SK-N-SH (cell line): ENCODE measurements around the gene NUP58. TPM values are rescaled to one million over a fixed set of nuclear protein-coding genes. Genes with fewer than 3 reads are reported as not detected.

Source experiments
- CTCF ChIA-PET: fragments of 300-600, 350-600 bp; formaldehyde crosslinking; extraction: SDS; loops from one replicate; lab custom pipeline; 2021; lab: Yijun Ruan, JAX
- POLR2A ChIA-PET: fragments of 350-600 bp; sonication (Branson Sonifier 250); formaldehyde crosslinking; extraction: SDS; loops from one replicate; lab custom pipeline; 2020; ENCODE audit warnings: antibody characterized with exemption, inconsistent platforms; lab: Yijun Ruan, JAX
- DNase-seq: peaks from one replicate; pipeline ENCODE4 v3.0.0; 2012
- H2AFZ ChIP-seq: fragments of 200-600 bp; sonication (generic); 2 replicates; pipeline ENCODE4 v1.8.1; 2016; ENCODE audit warnings: antibody characterized with exemption, mild to moderate bottlenecking, low read depth
- H3F3A ChIP-seq: fragments of 200-600 bp; sonication (generic); replicated peaks from 2 replicates; pipeline ENCODE3; 2016; ENCODE audit warnings: antibody characterized with exemption, mild to moderate bottlenecking; ENCODE audit not compliant: insufficient read depth
- H3K27ac ChIP-seq, 2 experiments: fragments of 200-500 bp in 1 of 2; fragments of 200-600 bp in 1 of 2; sonication (Bioruptor generic) in 1 of 2; sonication (generic), shearing (Covaris generic) in 1 of 2; 2 replicates each; pipeline versions ENCODE4 v1.5.1 to v1.6.1; 2014 to 2016; ENCODE audit warnings: low read depth in 2 of 2, inconsistent platforms in 1 of 2, low read length in 1 of 2, mild to moderate bottlenecking in 1 of 2, mixed read lengths in 1 of 2
- H3K27me3 ChIP-seq: fragments of 200-600 bp; sonication (generic), shearing (Covaris generic); 2 replicates; pipeline ENCODE4 v1.6.1; 2016; ENCODE audit warnings: mixed run types; ENCODE audit not compliant: insufficient read depth
- H3K36me3 ChIP-seq, 2 experiments: fragments of 200-500 bp in 1 of 2; fragments of 200-600 bp in 1 of 2; sonication (Bioruptor generic) in 1 of 2; sonication (generic) in 1 of 2; replicated peaks in 1 of 2; 2 replicates each; pipeline versions ENCODE3 to v1.5.1; 2014 to 2016; ENCODE audit warnings: low read length in 1 of 2, mild to moderate bottlenecking in 1 of 2; ENCODE audit not compliant: insufficient read depth in 2 of 2, control insufficient read depth in 1 of 2
- H3K4me1 ChIP-seq, 2 experiments: fragments of 200-500 bp in 1 of 2; fragments of 200-600 bp in 1 of 2; sonication (Bioruptor generic) in 1 of 2; sonication (generic), shearing (Covaris generic) in 1 of 2; 2 replicates each; pipeline versions ENCODE4 v1.5.1 to v1.6.1; 2014 to 2016; ENCODE audit warnings: low read depth in 1 of 2, low read length in 1 of 2, mixed run types in 1 of 2; ENCODE audit not compliant: insufficient read depth in 2 of 2, control insufficient read depth in 1 of 2
- H3K4me2 ChIP-seq: fragments of 200-600 bp; sonication (generic), shearing (Covaris generic); 2 replicates; pipeline ENCODE4 v1.6.1; 2017; ENCODE audit warnings: mixed run types
- H3K4me3 ChIP-seq, 2 experiments: fragments of 200-500 bp in 1 of 2; fragments of 200-600 bp in 1 of 2; sonication (Bioruptor generic) in 1 of 2; sonication (generic), shearing (Covaris generic) in 1 of 2; 2 replicates each; pipeline versions ENCODE4 v1.5.1 to v1.8.1; 2014 to 2016; ENCODE audit warnings: low read depth in 2 of 2, inconsistent platforms in 1 of 2, low read length in 1 of 2, mild to moderate bottlenecking in 1 of 2, mixed read lengths in 1 of 2, moderate library complexity in 1 of 2
- H3K79me2 ChIP-seq: fragments of 200-600 bp; sonication (generic); 2 replicates; pipeline ENCODE4 v1.8.1; 2017; ENCODE audit warnings: mild to moderate bottlenecking; ENCODE audit not compliant: insufficient read depth
- H3K9ac ChIP-seq: fragments of 200-600 bp; sonication (generic); 2 replicates; pipeline ENCODE4 v1.6.1; 2017; ENCODE audit warnings: mixed run types
- H3K9me2 ChIP-seq: fragments of 200-600 bp; sonication (generic); 2 replicates; pipeline ENCODE4 v1.6.1; 2017; ENCODE audit warnings: mixed run types
- H3K9me3 ChIP-seq: fragments of 200-600 bp; sonication (generic); 2 replicates; pipeline ENCODE4 v1.6.1; 2017; ENCODE audit warnings: mixed run types, mild to moderate bottlenecking, moderate library complexity
- H4K20me1 ChIP-seq: fragments of 200-600 bp; sonication (generic); 2 replicates; pipeline ENCODE4 v1.6.1; 2017; ENCODE audit warnings: mild to moderate bottlenecking, mixed run types; ENCODE audit not compliant: insufficient read depth
- CHD2 ChIP-seq: fragments of 150-350 bp; IDR thresholded peaks from 2 replicates; pipeline ENCODE4 v1.6.1; 2018; ENCODE audit warnings: low read length; ENCODE audit not compliant: partially characterized antibody
- CTCF ChIP-seq: fragments of 200-600 bp; sonication (generic); IDR thresholded peaks from 2 replicates; pipeline ENCODE4 v1.6.1; 2017; ENCODE audit warnings: antibody characterized with exemption, mild to moderate bottlenecking, moderate library complexity
- ELF1 ChIP-seq: IDR thresholded peaks from 2 replicates; pipeline ENCODE4 v1.4.0; 2012
- FOSL2 ChIP-seq: IDR thresholded peaks from 2 replicates; pipeline ENCODE4 v1.4.0; 2012; ENCODE audit warnings: low read depth, mild to moderate bottlenecking, moderate library complexity, borderline replicate concordance
- FOXJ3 ChIP-seq: sonication (generic); formaldehyde crosslinking; IDR thresholded peaks from 2 replicates; pipeline ENCODE4 v1.5.1; 2020; ENCODE audit warnings: mild to moderate bottlenecking, missing genetic modification reagents
- FOXM1 ChIP-seq: IDR thresholded peaks from 2 replicates; pipeline ENCODE4 v1.4.0; 2012; ENCODE audit warnings: low read depth, mild to moderate bottlenecking
- GABPA ChIP-seq: IDR thresholded peaks from 2 replicates; pipeline ENCODE4 v1.4.0; 2012; ENCODE audit warnings: low read depth, mild to moderate bottlenecking
- GATA2 ChIP-seq: sonication (generic); formaldehyde crosslinking; IDR thresholded peaks from 2 replicates; pipeline ENCODE4 v1.5.0; 2020; ENCODE audit warnings: mild to moderate bottlenecking, missing genetic modification reagents
- IRF3 ChIP-seq: fragments of 150-350 bp; IDR thresholded peaks from 2 replicates; pipeline ENCODE4 v1.6.1; 2016; ENCODE audit warnings: mild to moderate bottlenecking, low read depth, low read length
- MEF2A ChIP-seq: IDR thresholded peaks from 2 replicates; pipeline ENCODE4 v1.4.0; 2012; ENCODE audit warnings: low read depth, borderline replicate concordance
- NRF1 ChIP-seq: IDR thresholded peaks from 2 replicates; pipeline ENCODE4 v1.6.1; 2012; ENCODE audit warnings: low read depth, mild to moderate bottlenecking, low read length
- RFX5 ChIP-seq: IDR thresholded peaks from 2 replicates; pipeline ENCODE4 v1.6.1; 2012; ENCODE audit warnings: mild to moderate bottlenecking, improper control_type of control experiment, low read length
- SIN3A ChIP-seq: IDR thresholded peaks from 2 replicates; pipeline ENCODE4 v1.6.1; 2012; ENCODE audit warnings: low read depth, mild to moderate bottlenecking, low read length, moderate library complexity, borderline replicate concordance
- SMC3 ChIP-seq: IDR thresholded peaks from 2 replicates; pipeline ENCODE4 v1.6.1; 2012; ENCODE audit warnings: low read depth, low read length, improper control_type of control experiment
- TCF12 ChIP-seq: IDR thresholded peaks from 2 replicates; pipeline ENCODE4 v1.4.0; 2012
- TEAD4 ChIP-seq: IDR thresholded peaks from 2 replicates; pipeline ENCODE4 v1.4.0; 2012; ENCODE audit warnings: mild to moderate bottlenecking, borderline replicate concordance; ENCODE audit not compliant: insufficient read depth
- USF2 ChIP-seq: fragments of 150-350 bp; IDR thresholded peaks from 2 replicates; pipeline ENCODE4 v1.6.1; 2017; ENCODE audit warnings: antibody characterized with exemption, low read length, low read depth, borderline replicate concordance
- YY1 ChIP-seq: IDR thresholded peaks from 2 replicates; pipeline ENCODE4 v1.4.0; 2012; ENCODE audit warnings: low read depth, mild to moderate bottlenecking
- ZBTB33 ChIP-seq: IDR thresholded peaks from 2 replicates; pipeline ENCODE4 v1.4.0; 2012; ENCODE audit warnings: low read depth, borderline replicate concordance
- WGBS: methylation state at CpG from one replicate; pipeline ENCODE4 v1.1.6; 2017; ENCODE audit warnings: low lambda C conversion rate; 5-methylcytosine and 5-hydroxymethylcytosine counted together
- polyA plus RNA-seq, 3 experiments: library from polyadenylated mRNA; depleted of rRNA; stranded (reverse); fragments of >200 nt; gene quantifications; 2 replicates each; pipeline ENCODE4 v1.2.3, GENCODE V29; 2012

Gene NUP58
- polyA plus RNA-seq, 1 of the 3 experiments (the other 2 are of a cell fraction) = 18.1 TPM

- Histone ChIP-seq H4K20me1 (no peaks in the 10 kb centered on the region), H3K9me3 (no peaks in the 10 kb centered on the region), H3K9me2 (no peaks in the 10 kb centered on the region), H3K27ac (no peak overlapping the region), H3F3A (no peaks in the 10 kb centered on the region), H2AFZ (no peak overlapping the region), H3K4me3 (no peak overlapping the region), H3K4me1 (no peaks in the 10 kb centered on the region), H3K9ac (no peak overlapping the region), H3K36me3 (no peaks in the 10 kb centered on the region), H3K4me2 (no peak overlapping the region), H3K79me2 (no peaks in the 10 kb centered on the region), H3K27me3 (peaks cover 19% of the 10 kb centered on the region)
- CTCF ChIA-PET = interaction anchor here (0.6 to 2.5 kb wide), 3 partner anchors 10 to 610 kb away, joined by 3 to 12 read pairs (median 5); no protein-coding TSS in a partner anchor
- POLR2A ChIA-PET = no interaction called here
- 86% methylated on average over 27 of the region's 32 CpGs for WGBS
- no peak for DNase-seq
- no peak for TF ChIP-seq TCF12
- TF ChIP-seq TEAD4 = no peak
- TF ChIP-seq GABPA = no peak
- TF ChIP-seq CHD2 = no peak
- TF ChIP-seq NRF1 = no peak
- no peak for TF ChIP-seq ELF1
- no peak for TF ChIP-seq MEF2A
- TF ChIP-seq YY1 = no peak
- TF ChIP-seq ZBTB33 = no peak
- TF ChIP-seq FOXM1 = no peak
- TF ChIP-seq FOXJ3 = no peak
- no peak for TF ChIP-seq GATA2 (CRISPR knock-in tag)
- TF ChIP-seq USF2 = no peak
- no peak for TF ChIP-seq FOSL2
- no peak for TF ChIP-seq SMC3
- no peak for TF ChIP-seq CTCF
- no peak for TF ChIP-seq IRF3
- no peak for TF ChIP-seq SIN3A
- no peak for TF ChIP-seq RFX5
These were observed 64.4 kb downstream of the NUP58 start for GRCh38 chr13:25365720-25366235.
